HepG2 (cell line): Measurements from ENCODE around the gene HPCAL1. TPM values are rescaled to one million over a fixed set of nuclear protein-coding genes. Genes with fewer than 3 reads are reported as not detected.

Experiments
- CAMTA2 ChIP-seq: sonication (generic); formaldehyde crosslinking; IDR thresholded peaks from 2 replicates; pipeline ENCODE4 v1.4.0; 2020; ENCODE audit warnings: mild to moderate bottlenecking, missing genetic modification reagents, borderline replicate concordance
- CHD2 ChIP-seq: IDR thresholded peaks from 2 replicates; pipeline ENCODE4 v1.6.1; 2011; ENCODE audit warnings: low read depth, low read length, improper control_type of control experiment
- EED ChIP-seq: sonication (generic); formaldehyde crosslinking; IDR thresholded peaks from 2 replicates; pipeline ENCODE4 v1.5.0; 2020; ENCODE audit warnings: mild to moderate bottlenecking, missing genetic modification reagents
- ELF3 ChIP-seq: IDR thresholded peaks from 2 replicates; pipeline ENCODE4 v1.6.1; 2016; ENCODE audit warnings: missing genetic modification reagents, missing compliant biosample characterization
- ETV5 ChIP-seq: IDR thresholded peaks from 2 replicates; pipeline ENCODE4 v1.6.1; 2018; ENCODE audit warnings: missing biosample characterization, missing genetic modification reagents, inconsistent platforms, borderline replicate concordance
- HHEX ChIP-seq: IDR thresholded peaks from 2 replicates; pipeline ENCODE4 v1.6.1; 2016; ENCODE audit warnings: control low read depth
- NFIB ChIP-seq: sonication (generic); formaldehyde crosslinking; IDR thresholded peaks from 2 replicates; pipeline ENCODE4 v1.9.0; 2021; ENCODE audit warnings: missing genetic modification reagents, mild to moderate bottlenecking, borderline replicate concordance
- NFKB2 ChIP-seq: sonication (generic); formaldehyde crosslinking; IDR thresholded peaks from 2 replicates; pipeline ENCODE4 v1.4.0; 2020; ENCODE audit warnings: missing genetic modification reagents, borderline replicate concordance
- RAD51 ChIP-seq: fragments of 450-650 bp; IDR thresholded peaks from 2 replicates; pipeline ENCODE4 v1.6.1; 2016; ENCODE audit warnings: borderline replicate concordance
- SMAD3 ChIP-seq: sonication (generic); formaldehyde crosslinking; IDR thresholded peaks from 2 replicates; pipeline ENCODE4 v1.4.0; 2020; ENCODE audit warnings: missing genetic modification reagents
- TCF7L2 ChIP-seq: IDR thresholded peaks from 2 replicates; pipeline ENCODE4 v1.6.1; 2011; ENCODE audit warnings: mild to moderate bottlenecking, low read depth, low read length, moderate library complexity
- ZBTB38 ChIP-seq: sonication (generic); formaldehyde crosslinking; IDR thresholded peaks from 2 replicates; pipeline ENCODE4 v1.5.1; 2020; ENCODE audit warnings: mild to moderate bottlenecking, missing genetic modification reagents
- ZMYM2 ChIP-seq: sonication (generic); formaldehyde crosslinking; IDR thresholded peaks from 2 replicates; pipeline ENCODE4 v1.8.0; 2022; ENCODE audit warnings: mild to moderate bottlenecking, missing genetic modification reagents
- ZNF207 ChIP-seq: fragments of 450-650 bp; IDR thresholded peaks from 2 replicates; pipeline ENCODE4 v1.6.1; 2016; ENCODE audit warnings: antibody characterized with exemption, borderline replicate concordance
- ZNF34 ChIP-seq: sonication (generic); formaldehyde crosslinking; IDR thresholded peaks from 2 replicates; pipeline ENCODE4 v1.4.0; 2020; ENCODE audit warnings: mild to moderate bottlenecking, missing genetic modification reagents, borderline replicate concordance
- ZNF724P ChIP-seq: sonication (generic); formaldehyde crosslinking; IDR thresholded peaks from 2 replicates; pipeline ENCODE4 v1.8.0; 2022; ENCODE audit warnings: missing genetic modification reagents, borderline replicate concordance
- ZNF749 ChIP-seq: sonication (generic); formaldehyde crosslinking; IDR thresholded peaks from 2 replicates; pipeline ENCODE4 v1.8.0; 2022; ENCODE audit warnings: mild to moderate bottlenecking, missing genetic modification reagents, moderate library complexity, borderline replicate concordance
- ZNF766 ChIP-seq: sonication (generic); formaldehyde crosslinking; IDR thresholded peaks from 2 replicates; pipeline ENCODE4 v1.5.0; 2020; ENCODE audit warnings: missing genetic modification reagents, borderline replicate concordance
- ZNF790 ChIP-seq: sonication (generic); formaldehyde crosslinking; IDR thresholded peaks from 2 replicates; pipeline ENCODE4 v1.8.0; 2022; ENCODE audit warnings: missing genetic modification reagents, mild to moderate bottlenecking, borderline replicate concordance
- polyA plus RNA-seq, 8 experiments: library from polyadenylated mRNA; depleted of rRNA in 3 of 8; stranded (reverse) in 7 of 8; unstranded in 1 of 8; fragments of >200 nt; fragmentation: Illumina TruSeq in 4 of 8; extraction: Trizol in 4 of 8; gene quantifications; 2 replicates each; pipeline versions ENCODE4 v1.2.1 to v1.2.3, GENCODE V29; 2011 to 2016; ENCODE audit warnings: low read depth in 4 of 8, missing spikeins in 1 of 8, mixed read lengths in 1 of 8; ENCODE audit not compliant: insufficient read depth in 1 of 8
- total RNA-seq, 5 experiments: library from RNA; depleted of rRNA; stranded (reverse); fragments of >200 nt; fragmentation: Illumina TruSeq; extraction: Trizol; gene quantifications; 2 replicates each; pipeline ENCODE4 v1.2.3, GENCODE V29; 2016; ENCODE audit warnings: low read depth in 1 of 5
- TF ChIP-seq, protein P1 (sequence below): sonication (generic); formaldehyde crosslinking; IDR thresholded peaks from 2 replicates; pipeline ENCODE4 v1.5.0; 2020; ENCODE audit warnings: mild to moderate bottlenecking, missing genetic modification reagents
- TF ChIP-seq, protein P2 (sequence below), 2 experiments: sonication (generic) in 1 of 2; formaldehyde crosslinking in 1 of 2; IDR thresholded peaks; 2 replicates each; pipeline versions ENCODE4 v1.4.0 to v1.6.1; 2018 to 2020; ENCODE audit warnings: missing genetic modification reagents in 2 of 2, borderline replicate concordance in 1 of 2, low read depth in 1 of 2, mild to moderate bottlenecking in 1 of 2, missing biosample characterization in 1 of 2
- TF ChIP-seq, protein P3 (sequence below): IDR thresholded peaks from 2 replicates; pipeline ENCODE4 v1.6.1; 2012; ENCODE audit warnings: inconsistent platforms
- TF ChIP-seq, protein P4 (sequence below): IDR thresholded peaks from 2 replicates; pipeline ENCODE4 v1.6.1; 2016; ENCODE audit warnings: low read depth, borderline replicate concordance

The HPCAL1 gene
- total and polyA plus RNA-seq, 2 of the 13 experiments (the other 11 are each of a cell fraction or from before 2014, with no cell fraction given), result 29.5 to 29.9 TPM

DNA sequence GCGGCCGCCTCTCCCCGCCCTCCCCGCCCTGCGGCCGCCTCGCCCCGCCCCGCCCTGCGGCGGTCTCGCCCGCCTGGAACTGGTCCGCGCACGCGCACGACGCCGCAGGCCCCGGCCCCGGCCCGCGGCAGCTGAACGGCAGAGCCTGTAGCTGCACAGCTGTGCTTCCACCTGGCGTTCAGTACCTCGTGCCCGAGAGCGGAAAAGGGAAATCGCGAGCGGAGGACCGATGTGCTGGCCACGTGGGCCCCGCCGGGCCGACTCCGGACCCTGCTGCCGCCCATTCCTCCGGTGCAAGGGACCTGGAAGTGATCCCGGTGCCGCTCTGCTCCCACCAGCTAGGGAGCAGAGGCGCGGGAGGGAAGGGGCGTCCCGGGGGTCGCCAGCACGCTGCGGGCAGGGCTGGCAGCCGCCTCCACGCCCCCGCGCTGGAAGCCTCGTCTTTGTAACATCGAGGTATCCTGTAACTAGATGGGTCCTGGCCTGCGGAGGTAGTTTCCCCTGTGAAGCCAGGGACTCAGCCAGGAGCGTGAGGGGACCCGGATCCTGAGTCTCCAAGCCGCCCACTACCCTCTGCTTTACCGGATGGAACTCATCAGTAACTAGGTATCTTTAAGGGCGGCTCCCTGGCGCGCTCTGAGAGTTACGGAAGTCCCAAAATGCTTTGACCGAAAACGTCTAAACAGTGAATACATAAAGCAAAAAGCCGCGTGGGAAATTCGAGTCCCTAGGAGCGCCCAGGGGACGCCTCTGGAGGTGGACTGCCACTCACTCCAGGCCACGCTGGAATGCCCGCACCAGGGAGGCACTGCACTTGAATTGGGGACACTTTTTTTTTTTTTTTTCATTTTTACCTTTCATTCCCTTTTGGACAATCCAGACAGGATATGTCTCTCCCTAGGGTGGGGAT lies 146.1 kb downstream of the HPCAL1 start (continued):
- TF ChIP-seq, protein P1, sequence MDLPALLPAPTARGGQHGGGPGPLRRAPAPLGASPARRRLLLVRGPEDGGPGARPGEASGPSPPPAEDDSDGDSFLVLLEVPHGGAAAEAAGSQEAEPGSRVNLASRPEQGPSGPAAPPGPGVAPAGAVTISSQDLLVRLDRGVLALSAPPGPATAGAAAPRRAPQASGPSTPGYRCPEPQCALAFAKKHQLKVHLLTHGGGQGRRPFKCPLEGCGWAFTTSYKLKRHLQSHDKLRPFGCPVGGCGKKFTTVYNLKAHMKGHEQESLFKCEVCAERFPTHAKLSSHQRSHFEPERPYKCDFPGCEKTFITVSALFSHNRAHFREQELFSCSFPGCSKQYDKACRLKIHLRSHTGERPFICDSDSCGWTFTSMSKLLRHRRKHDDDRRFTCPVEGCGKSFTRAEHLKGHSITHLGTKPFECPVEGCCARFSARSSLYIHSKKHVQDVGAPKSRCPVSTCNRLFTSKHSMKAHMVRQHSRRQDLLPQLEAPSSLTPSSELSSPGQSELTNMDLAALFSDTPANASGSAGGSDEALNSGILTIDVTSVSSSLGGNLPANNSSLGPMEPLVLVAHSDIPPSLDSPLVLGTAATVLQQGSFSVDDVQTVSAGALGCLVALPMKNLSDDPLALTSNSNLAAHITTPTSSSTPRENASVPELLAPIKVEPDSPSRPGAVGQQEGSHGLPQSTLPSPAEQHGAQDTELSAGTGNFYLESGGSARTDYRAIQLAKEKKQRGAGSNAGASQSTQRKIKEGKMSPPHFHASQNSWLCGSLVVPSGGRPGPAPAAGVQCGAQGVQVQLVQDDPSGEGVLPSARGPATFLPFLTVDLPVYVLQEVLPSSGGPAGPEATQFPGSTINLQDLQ (CRISPR knock-in tag), result peak; percentile 96
- peak; percentile 99 for TF ChIP-seq ZNF790 (CRISPR knock-in tag)
- no peak for TF ChIP-seq HHEX (CRISPR knock-in tag)
- TF ChIP-seq ZNF749 (CRISPR knock-in tag), result peak; percentile 99
- TF ChIP-seq, protein P2, sequence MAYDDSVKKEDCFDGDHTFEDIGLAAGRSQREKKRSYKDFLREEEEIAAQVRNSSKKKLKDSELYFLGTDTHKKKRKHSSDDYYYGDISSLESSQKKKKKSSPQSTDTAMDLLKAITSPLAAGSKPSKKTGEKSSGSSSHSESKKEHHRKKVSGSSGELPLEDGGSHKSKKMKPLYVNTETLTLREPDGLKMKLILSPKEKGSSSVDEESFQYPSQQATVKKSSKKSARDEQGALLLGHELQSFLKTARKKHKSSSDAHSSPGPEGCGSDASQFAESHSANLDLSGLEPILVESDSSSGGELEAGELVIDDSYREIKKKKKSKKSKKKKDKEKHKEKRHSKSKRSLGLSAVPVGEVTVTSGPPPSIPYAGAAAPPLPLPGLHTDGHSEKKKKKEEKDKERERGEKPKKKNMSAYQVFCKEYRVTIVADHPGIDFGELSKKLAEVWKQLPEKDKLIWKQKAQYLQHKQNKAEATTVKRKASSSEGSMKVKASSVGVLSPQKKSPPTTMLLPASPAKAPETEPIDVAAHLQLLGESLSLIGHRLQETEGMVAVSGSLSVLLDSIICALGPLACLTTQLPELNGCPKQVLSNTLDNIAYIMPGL (CRISPR knock-in tag; IDR thresholded peaks at IDR 0.05; ENCODE audit: borderline replicate concordance in 1 of 2, low read depth in 1 of 2), result peak; percentile 88 to 90; a peak in 3 of 4 replicates
- peak; percentile 91; the same call in 1 of the 2 replicates for TF ChIP-seq ZMYM2 (CRISPR knock-in tag)
- TF ChIP-seq ZNF724P (CRISPR knock-in tag), result peak; percentile 100
- TF ChIP-seq SMAD3 (CRISPR knock-in tag), result peak; percentile 90
- TF ChIP-seq ETV5 (CRISPR knock-in tag), result peak; percentile 91
- TF ChIP-seq TCF7L2, result no peak
- TF ChIP-seq EED (CRISPR knock-in tag), result peak; percentile 100
- TF ChIP-seq, protein P3, sequence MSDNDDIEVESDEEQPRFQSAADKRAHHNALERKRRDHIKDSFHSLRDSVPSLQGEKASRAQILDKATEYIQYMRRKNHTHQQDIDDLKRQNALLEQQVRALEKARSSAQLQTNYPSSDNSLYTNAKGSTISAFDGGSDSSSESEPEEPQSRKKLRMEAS, result peak; percentile 100
- TF ChIP-seq ZBTB38 (CRISPR knock-in tag), result peak; percentile 99
- peak; percentile 81; the same call in 1 of the 2 replicates for TF ChIP-seq ZNF34 (CRISPR knock-in tag)
- peak; percentile 95; the same call in 1 of the 2 replicates for TF ChIP-seq CAMTA2 (CRISPR knock-in tag)
- TF ChIP-seq ELF3, result peak; percentile 92
- TF ChIP-seq, protein P4, sequence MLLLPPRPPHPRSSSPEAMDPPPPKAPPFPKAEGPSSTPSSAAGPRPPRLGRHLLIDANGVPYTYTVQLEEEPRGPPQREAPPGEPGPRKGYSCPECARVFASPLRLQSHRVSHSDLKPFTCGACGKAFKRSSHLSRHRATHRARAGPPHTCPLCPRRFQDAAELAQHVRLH (CRISPR knock-in tag), result peak; percentile 99
- TF ChIP-seq CHD2, result peak; percentile 74; the same call in 1 of the 2 replicates
- peak; percentile 100 for TF ChIP-seq NFKB2 (CRISPR knock-in tag)
- TF ChIP-seq ZNF207, result no peak
- peak; percentile 99 for TF ChIP-seq ZNF766
- TF ChIP-seq RAD51, result no peak
- peak; percentile 98 for TF ChIP-seq NFIB (CRISPR knock-in tag)
